HG03108 (cell line): ENCODE results near the gene HSFX1.
A peak's percentile ranks its signal among the peaks of the same experiment; 100 is the strongest.
"Not testable (repeated sequence)": the region's sequence is repeated elsewhere in the genome, so short reads cannot be mapped to it uniquely, and the experiment has no call there.

Source experiments
- ATAC-seq: cut with Tn5 transposase; IDR thresholded peaks from one replicate; pipeline ENCODE4 v1.9.1; 2021; ENCODE audit warnings: moderate library complexity; ENCODE audit not compliant: unreplicated experiment

HSFX1 gene

DNA sequence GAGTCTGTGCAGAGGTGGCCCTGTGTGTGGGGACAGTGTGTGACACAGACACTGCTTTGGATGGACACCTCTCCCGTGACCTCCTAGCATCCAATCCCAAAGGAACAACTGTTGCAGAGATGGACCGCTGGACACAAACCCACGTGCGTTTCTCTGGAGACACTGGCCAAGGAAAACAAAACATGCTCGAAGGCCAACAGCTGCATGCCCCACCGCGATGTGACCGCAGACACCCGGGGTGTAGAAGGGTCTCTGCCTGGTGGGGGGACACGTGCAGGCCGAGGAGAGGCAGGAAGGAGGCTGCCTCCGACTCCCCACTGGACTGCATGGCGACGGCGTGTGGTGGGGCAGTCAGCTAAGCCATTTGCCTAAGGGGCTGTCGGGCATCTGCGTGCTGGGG is at the start of gene HSFX1:
Gene HSFX1, plus strand, starts transcription at position 301 of the 400 bp plus-strand sequence. CDS start 614 bp downstream, outside the sequence.
- not testable (repeated sequence) for ATAC-seq

GRCh38 chrX:149727308-149727707 is 46.6 kb upstream of the HSFX1 start:
- ATAC-seq, result not testable (repeated sequence)

DNA sequence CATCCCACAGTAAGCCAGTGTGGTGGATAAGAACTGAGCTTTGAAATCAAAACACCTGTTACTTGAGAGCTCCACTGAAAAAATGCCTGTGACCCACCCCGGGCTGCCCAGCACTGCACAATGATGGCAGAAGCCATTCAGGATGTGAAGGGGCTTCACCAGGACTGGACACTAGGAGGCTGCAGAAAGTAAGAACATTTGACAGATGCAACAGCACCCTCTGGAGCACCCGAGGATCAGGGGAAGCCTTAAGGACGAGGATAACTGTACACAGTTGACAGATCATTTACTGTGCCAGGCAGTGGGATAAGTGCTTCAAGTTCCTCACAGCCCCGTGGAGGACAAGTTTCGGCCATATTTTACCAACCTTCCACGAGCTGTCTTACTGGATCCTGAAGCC is 31.6 kb upstream of the HSFX1 start:
- not testable (repeated sequence) for ATAC-seq

DNA sequence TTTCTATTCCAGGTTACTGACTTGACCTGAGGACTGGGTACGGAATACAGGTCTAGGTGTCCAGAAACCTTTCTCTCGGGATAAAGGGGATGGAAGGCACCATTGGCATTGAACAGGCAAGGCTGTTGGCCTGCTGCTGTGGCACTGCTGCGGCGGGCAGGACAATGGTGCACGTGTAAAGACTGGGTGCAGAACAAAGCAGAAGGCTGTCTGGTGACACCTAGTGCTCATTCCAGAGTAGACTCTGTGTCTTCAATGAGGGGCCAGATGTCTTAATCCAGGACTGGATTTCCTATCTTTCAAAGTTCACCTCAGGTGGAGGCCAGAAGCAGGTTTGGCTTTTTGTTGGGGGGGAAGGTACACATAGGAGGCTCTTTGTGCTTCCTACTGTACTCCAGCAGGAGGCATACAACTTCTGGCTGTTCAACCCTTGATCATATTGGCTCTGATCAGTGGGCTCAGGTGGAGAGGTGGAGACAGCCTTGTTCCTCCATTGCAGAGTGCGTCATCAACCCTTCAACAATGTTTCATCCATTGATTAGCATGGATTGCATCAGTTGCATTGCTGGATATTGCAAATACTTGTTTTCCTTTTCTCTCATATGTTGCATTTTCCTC is 27.4 kb upstream of the HSFX1 start:
- not testable (repeated sequence) for ATAC-seq

DNA sequence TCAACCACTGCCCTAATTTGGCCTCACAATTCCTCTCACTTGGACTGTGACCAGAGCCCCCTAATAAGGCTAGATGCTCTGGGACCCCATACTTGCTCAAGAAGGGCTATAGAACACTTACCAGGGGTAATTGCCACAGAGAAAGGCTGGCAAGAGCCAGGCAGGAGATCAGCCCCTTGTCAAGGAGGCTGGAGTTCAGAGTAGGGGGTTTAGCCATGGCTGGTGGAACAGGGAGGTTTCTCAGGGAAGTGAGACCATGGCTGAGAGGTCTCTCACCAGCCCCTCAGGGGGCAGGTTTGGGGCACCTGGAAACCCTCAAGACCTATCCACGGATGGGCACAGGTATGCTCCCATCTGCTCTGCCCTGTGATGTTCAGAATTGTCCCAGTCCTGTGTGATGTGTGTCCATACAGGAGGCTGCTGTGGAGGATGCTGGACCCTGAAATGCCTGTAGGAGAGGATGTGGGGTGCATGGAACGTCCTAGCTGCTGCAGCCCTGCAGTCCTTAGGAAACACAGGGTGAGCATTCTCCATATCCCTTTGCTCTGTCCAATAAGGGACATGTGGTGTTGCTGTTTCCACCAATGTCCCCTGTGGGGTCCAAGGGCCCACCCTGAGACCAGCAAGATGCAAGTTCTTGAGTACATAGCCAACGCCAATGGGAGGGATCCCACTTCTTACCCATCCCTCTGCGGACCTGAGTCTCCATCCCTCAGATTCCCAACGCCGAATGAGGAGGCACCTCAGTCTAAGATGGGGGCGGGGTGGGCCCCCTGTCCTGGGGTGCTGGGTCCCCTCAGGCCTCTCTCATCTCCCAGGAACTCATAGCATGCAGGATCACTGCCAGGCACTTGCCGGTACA is 16.4 kb upstream of the HSFX1 start:
- ATAC-seq, result no peak

DNA sequence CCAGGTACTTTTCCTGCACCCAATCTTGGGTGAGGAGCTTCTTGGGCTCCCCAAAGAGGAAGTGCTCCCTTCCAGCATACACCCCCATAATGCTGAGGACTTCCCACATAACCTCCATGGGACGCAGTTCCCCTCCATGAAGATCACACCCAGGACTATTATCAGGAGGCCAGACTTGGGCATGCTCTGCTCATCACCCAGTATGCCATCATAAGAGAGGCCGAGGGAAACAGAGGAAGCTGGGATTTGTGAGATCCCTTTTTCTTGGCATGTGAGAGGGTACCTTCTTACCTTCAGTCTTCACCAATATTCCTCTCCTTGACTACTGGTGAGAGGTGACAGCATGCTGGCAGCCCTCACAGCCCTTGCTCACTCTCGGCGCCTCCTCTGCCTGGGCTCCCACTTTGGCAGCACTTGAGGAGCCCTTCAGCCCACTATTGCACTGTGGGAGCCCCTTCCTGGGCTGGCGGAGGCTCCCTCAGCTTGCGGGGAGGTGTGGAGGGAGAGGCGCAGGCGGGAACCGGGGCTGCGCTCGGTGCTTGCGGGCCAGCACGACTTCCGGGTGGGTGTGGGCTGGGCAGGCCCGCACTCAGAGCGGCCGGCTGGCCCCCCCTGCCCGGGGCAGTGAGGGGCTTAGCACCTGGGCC is 15.7 kb upstream of the HSFX1 start:
- ATAC-seq, result no peak

- ATAC-seq, result not testable (repeated sequence)
These were observed 15.2 kb upstream of the HSFX1 start for GRCh38 chrX:149758715-149759078.

DNA sequence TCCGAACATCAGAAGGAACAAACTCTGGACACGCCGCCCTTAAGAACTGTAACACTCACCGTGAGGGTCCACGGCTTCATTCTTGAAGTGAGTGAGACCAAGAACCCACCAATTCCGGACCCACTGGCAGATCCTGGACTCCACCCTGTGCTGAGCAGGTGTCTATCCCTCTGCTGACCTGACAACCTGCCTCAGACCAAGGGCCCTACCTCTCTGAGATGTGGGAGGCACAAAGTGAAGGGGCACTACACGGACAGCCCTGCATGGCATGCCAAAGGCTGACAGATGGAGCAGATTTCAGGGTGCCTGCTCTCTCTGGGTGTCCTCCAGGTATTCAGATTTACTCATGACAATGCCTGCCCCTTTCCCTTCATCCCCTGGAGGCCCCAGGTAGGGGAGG is 14.0 kb upstream of the HSFX1 start:
- no peak for ATAC-seq

GRCh38 chrX:149760965-149761364 is 12.9 kb upstream of the HSFX1 start:
- ATAC-seq, result no peak

DNA sequence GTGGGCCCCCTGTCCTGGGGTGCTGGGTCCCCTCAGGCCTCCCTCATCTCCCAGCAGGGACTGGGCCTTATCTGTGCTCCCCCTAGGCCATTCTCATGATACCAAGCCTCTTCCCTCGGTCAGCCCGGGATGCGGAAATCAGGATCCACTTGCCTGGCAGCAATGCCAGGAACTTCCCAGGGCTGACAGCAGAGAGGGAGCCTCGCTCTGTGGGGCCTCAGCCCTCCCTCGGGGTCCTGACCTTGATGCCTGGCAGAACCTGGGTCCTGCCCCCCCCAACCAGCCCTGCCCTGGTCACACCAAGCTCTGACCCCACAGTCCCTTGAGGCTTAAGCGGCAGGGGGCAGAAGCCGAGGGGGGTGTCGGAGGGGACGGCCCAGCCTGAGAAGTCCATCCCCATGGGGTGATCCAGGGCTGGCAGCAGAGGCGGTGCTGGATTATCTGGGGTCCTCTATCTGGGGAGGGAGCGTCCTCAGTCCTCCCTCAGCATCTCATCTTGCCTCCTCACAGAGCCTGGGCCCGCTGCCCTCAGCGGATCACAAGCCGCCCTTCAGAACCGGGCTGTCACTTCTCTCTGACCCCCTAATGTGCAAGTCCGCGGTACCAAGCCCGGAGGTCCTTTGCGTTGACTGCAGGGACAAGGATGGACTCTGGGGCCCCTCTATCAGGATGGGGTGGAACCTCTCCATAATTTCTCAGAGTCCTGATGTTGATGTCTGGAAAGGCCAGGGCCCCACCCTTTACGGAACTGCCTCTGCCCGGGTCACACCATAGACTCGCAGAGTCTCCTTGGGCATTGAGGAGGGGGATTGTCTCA is 11.8 kb upstream of the HSFX1 start:
- ATAC-seq, result not testable (repeated sequence)

GRCh38 chrX:149762696-149763614 is 10.9 kb upstream of the HSFX1 start:
- ATAC-seq, result no peak

- not testable (repeated sequence) for ATAC-seq
These were observed 3.5 kb upstream of the HSFX1 start for GRCh38 chrX:149770344-149770743.

DNA sequence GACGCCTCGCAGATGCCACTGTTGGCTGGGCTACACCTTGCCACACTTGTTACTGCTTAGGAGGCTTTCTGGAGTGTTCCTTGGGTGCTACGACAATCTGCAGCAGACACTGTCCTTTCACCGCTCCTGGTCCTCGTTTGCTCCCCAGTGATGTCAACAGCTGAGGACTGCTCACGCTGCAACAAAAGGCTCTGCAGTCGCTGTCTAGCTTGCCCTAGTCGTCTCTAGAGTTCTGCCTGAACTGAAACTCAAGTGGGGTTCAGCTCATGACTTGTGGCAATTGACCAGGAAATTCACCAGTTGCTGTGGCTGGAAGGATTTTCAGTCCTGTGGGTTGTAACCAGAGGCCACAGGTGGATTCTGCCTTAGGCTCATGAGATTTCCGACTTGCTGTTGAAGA is 842 bp upstream of the HSFX1 start:
- ATAC-seq, result not testable (repeated sequence)

DNA sequence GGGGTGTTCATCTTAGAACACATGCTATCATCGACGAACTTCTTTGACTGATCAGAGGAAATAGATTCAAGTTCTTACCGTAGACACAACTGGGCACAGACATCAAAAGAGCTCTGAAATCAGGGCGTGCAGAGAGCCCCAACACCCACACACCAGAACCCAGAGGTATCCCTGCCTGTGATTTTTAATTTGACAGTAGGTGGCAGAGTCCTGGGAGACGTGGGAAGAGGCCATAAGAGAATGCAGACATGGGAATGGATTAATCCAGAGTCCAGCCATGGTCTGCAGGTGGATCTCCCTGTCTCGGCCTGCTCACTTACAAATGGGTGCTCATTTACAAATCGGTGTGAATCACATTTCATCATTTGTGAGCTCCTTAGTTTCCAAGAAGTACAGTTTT is 4.1 kb downstream of the HSFX1 start:
- ATAC-seq, result not testable (repeated sequence)

GRCh38 chrX:149781727-149782126 is 7.9 kb downstream of the HSFX1 start, which contains the start of gene MAGEA9:
TSS of gene MAGEA9 (plus strand) at chrX:149781930. CDS start at chrX:149786211, 4,281 bp downstream.
- not testable (repeated sequence) for ATAC-seq

DNA sequence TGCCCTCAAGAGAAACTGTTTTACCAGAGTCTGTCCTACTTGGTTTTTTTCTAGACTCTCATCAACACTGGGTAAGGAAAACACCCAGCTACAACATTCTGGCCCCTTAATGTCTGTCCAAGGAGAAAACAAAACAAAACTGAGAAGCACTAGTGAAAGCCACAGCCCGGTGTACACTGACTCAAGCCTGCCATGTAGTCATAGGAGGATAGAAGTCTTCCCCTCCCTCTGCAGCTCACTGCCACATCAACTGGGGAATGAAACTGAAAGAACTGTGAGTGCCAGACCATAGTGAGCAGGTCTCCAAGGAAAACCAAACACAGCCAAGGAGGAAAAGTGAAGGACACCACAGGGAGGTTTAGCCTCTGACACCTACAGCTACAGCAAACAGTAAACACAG is 21.7 kb downstream of the HSFX1 start:
- peak; percentile 98 for ATAC-seq

DNA sequence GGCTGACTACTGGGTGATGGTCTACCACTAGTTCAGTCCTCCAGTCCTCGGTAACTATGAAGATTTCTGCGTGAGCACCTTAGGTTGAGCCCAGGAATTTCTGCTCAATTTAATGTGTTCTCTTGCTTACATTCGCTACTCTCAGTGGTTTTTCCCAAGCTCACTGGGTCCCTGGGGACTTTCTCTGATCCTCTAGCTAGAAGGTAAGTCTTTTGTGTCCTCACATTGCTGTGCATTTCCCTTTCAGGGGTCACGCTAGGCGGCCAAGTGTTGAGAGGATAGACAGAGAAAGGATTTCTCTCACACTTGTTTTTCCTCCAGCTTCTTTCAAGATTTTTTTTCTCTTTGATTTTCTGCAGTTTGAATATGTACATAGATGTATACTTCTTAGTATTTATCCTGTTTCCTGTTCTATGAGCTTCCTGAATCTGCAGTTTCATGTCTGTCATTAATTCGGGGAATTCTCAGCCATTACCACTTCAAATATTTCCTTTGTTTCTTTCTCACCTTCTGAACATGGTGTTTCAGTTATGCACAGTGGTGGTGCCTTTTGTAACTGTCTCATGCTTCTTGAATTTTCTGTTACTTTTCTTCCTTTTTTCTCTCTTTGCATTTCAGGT is 25.3 kb downstream of the HSFX1 start:
- no peak for ATAC-seq

GRCh38 chrX:149799938-149800337 is 26.1 kb downstream of the HSFX1 start:
- ATAC-seq, result no peak

DNA sequence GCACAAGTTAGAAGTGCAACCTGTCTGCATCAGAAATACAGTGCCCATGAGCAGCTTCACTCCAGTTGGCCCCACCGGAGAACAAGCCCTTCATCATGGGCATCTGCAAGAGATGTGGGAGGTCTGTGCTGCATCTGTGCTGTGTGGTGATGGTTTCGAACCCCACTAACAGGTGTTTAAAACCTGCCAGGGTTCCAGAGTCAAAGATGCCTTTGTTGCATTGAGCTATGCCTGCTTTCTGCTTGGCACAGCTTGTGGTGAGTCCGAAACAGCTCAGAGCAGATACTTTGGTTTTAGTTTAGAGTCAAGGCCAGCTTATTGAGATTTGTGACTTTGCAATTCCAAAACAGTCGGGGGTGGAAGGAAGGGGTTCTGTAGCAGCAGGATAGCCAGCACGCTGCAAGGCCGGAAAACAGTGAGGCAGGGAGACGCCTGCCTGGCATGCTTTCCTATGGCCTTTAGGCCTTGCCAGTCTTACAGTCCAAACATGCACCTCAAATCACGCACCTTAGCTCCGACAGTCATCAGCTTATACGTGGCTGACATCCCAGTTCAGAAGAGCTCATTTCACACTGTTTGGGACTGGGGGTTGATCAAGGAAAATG is 29.7 kb downstream of the HSFX1 start:
- no peak for ATAC-seq
